Right lobe of liver (tissue), 4 donors: ENCODE data around the gene LRRC47.

ENCODE experiments used
- CTCF ChIP-seq, 4 donors: fragments of 200-600 bp in 3 of 4; fragments of 450-650 bp in 1 of 4; IDR thresholded peaks; one replicate each; pipeline versions ENCODE4 v1.5.1 to v1.8.0; 2016 to 2022; ENCODE audit warnings: antibody characterized with exemption in 4 of 4, mild to moderate bottlenecking in 2 of 4
- POLR2A ChIP-seq: fragments of 450-650 bp; IDR thresholded peaks from one replicate; pipeline ENCODE4 v1.6.1; 2017; ENCODE audit warnings: antibody characterized with exemption, mild to moderate bottlenecking
- donor health status: DM: no; HTN: no; CAD: no.
- donor health status: DM: no; HTN: no; CAD: no.
- donor health status: DM: no; HTN: yes; CAD: no.

GRCh38 chr1:3742439-3743298 lies 53.6 kb downstream of the LRRC47 start:
- TF ChIP-seq CTCF (IDR thresholded peaks at IDR 0.05) (no peak), POLR2A (no peak)
